Muscle of arm (tissue), 12 donors: Measurements from ENCODE around the gene MAMSTR. TPM values are rescaled to one million over a fixed set of nuclear protein-coding genes. Genes with fewer than 3 reads are reported as not detected.

Experiments
- DNase-seq: peaks from one replicate; pipeline ENCODE4 v3.0.0-alpha.2; 2013
- polyA plus RNA-seq, 12 donors: library from polyadenylated mRNA; unstranded; fragments of 120-200 nt; gene quantifications; one replicate each; pipeline ENCODE4 v1.2.1, GENCODE V29; 2013; ENCODE audit not compliant: insufficient read length in 12 of 12

Gene MAMSTR
- polyA plus RNA-seq, 12 donors: 56.7 to 184 (median 98.5) TPM; not detected in 1

DNA sequence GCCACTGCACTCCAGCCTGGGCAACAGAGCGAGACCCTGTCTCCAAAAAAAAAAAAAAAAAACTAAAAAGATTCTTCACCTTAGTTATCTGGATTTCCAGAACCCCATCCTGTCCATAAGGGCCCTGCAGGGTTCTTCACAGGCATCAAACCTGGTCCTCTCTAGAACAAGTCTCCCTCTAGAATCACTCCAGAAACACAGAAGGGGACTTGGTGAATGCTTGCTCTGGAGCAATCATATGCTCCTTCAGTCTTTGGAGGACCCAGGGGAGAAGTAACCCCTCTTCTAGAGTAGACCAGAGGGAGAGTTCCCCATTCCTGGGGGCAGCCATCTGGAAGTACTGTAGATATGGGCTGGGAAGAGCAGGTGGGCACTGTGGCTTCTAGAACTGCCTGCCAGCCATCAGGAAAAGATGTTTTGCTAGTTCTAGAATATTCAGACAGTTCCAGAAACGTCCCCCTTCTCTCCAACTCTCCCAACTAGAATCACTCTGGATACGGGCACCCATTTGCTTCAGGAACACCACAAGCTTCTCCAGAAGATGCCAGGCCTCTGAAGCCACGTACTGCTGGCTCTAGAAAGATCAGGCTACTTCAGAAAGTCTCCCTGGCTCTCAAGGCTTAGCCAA is 30.2 kb upstream of the MAMSTR start:
- no peak for DNase-seq

DNA sequence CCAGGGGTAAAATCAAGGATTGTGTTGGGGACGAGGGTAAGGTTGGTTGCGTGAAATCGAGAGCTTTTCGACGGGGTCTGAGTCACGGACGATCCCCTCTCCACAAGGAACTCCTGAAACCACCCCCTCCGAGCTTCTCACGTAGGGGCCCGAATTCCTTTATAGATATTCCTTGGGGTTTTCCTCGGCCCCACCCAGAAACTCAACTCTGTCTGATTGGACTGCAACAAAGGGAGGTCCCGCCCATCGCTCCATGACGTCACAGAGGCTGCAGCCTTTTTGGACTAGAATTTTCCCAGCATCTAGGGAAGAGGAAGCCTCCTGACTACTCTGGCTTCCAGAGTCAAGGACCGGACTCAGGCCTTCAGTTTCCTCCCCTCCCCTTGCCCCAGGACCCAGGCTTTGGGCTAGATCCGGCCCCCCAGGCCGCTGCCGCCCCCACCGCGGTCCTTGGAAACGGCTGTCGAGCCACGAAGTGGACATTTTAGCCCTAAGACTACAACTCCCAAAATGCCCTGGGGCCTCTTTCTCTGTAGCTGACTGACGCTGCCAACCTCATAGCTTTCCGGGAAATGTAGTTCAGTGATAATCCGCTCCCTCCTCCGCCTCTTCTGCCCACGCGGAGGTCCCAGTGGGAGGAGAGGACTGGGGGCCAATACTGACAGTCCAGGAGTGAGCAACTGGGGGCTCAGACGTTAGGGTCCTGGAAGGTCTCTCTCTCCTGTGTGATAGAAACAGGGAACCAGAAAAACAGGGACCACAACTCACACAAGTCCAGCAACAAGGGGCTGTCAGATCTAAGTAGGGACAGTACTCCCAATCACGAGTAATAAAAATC is 27.4 kb upstream of the MAMSTR start, which contains the start of gene IZUMO1:
TSS of gene IZUMO1 (minus strand) at position 172 of the 838 bp plus-strand sequence. CDS start 1,050 bp downstream, outside the sequence.
- DNase-seq: peak; percentile 78

DNA sequence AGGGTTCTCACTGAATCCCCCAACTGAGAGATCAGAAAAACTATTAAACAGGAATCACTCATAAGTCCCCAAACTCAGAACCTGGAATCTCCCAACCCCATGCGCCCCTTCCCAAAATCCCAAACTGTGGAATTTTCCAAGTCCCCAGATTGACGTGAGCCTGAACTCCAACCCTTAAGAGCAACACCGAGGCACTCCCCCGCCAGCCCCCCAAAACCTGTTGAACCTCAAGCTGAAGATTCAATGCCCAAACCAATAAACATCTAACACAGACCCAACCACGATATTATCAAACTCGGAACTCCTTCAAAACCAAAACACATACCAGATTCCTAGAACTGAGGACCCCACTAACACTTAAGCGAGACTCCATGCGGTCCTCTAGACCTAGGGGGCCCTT is 26.6 kb upstream of the MAMSTR start:
- no peak for DNase-seq

DNA sequence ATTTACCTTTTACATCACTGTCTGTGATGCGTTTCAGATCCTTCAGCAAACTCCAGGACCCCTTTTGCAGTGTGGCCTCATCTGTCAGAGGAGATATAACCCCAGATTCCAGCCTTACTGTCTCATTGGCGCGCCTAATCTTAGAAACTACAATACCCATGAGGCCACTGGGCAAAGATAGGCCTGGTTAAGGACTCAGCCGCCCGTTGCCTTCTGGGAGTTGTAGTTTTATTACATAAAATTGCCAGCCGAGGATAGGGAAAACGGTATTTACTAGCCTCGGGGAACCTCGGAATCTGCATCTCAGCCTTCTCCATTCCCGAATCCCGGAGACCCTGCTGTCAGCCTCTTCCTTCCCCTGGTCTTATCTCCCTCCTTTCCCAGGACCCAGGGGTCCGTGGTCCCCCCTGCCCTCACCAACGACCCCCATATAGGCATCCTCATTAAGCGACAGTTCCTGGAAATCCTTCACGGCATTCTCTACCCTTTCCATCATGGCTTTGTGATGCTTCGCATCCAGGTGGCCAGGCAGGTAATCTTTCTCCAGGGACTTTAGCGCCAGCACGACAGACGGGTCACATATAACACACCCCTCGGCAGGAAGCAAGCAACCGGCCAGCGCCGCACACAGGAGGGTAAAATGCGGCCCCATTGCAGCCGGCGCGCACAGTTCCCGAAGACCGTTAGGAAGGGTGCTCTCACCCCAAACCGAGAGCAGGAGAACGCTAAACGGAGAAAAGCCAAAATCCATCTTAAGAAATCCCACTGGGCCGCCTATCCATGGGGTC is 25.9 kb upstream of the MAMSTR start:
- peak; percentile 58 for DNase-seq

DNA sequence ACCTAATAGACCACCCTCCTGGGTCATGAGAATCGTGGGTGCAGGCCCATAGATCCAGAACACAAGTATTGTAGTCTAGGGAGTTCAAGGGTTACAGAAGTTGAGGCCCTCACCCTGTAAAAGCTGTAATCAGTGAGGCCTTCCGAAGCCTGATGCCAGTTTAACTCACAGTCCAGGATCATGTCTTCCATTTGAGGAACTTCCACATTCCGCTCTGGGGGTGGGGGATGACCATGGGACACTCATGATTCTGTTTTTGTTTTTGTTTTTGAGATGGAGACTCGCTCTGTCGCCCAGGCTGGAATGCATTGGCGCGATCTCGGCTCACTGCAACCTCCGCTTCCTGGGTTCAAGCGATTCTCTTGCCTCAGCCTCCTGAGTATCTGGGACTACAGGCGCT is 22.6 kb upstream of the MAMSTR start:
- no peak for DNase-seq

DNA sequence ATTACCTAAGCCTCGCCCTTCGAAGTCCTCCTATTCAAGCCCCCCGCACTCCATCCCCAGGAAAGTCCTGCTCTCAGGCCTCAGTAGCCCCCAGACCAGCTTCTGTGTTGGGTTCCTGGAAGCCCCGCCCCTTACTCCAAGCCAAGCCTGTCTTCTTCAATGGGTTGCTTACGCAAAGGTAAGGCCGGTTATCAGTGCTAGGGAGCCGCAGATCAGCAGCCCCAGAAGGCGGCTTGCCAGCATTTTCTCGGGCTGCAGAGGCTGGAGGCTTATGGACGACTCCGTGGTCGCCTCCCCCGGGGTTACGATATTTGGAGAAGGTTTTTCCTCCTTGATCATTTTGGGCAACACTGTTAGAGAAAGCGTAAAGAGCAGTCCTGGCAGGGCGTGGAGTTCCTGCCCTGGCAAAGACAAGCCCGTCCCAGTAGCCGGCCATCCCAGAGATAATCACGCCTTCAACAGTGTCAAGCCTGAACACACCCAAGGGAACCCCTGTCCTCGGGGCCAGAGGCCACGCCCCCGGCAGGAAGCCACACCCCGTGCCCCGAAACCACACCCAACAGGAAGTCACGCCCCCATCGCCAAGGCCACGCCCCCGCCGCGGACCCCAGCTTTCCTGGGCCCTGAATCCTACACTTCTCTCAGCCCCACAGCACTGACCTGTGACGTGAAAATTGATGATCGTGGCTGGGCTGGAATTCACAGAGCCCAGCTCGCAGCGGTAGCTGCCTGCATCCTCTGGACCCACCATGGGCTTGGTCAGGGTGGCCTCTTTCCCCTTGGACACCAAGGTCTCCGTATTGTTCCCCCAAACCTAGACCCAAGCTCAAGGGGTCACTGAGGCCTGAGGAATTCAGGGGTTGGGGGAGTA is 21.8 kb upstream of the MAMSTR start:
- DNase-seq: no peak

DNA sequence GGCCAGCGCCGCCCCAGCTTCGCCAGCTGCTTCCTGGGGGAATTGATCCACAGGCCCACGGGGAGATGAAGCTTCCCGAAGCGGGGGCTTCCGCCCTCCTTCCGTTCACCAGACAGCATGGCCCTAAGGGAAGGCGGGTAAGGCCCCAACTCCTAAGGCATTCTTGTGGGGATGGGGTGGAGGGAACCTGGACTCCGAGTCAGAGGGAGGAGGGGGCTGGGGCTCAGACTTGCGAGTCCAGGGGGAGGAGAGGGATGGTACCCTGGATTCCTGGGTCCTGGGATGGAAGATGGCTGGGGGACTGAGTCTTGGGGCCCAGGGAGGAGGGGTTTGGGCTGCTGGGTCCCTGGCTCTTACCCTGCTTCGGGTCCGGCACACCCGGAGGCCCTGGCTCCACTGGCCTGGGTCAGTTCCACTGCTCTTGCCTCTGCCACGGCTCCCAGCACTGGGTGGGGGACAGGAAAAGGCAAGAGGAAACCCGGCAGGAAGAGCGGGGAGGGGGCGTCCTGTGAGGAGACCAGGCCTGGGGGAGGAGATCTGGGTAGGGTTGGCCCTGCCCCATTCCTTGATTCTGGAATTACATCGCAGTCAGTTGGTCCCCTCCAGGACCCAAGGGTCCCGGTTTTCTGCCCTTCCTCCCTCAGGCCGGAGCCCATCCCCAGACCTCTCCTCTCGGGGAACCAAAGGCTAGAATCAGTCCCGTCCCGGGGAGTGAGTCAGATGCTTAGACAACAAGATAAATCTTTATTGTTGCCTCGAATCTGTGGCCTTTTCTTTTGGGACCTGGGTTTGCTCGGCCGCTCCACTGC is 20.8 kb upstream of the MAMSTR start, which contains the start of gene RASIP1:
TSS of gene RASIP1 (minus strand) at position 447 of the 809 bp plus-strand sequence. CDS start at position 119, 328 bp downstream.
- no peak for DNase-seq

DNA sequence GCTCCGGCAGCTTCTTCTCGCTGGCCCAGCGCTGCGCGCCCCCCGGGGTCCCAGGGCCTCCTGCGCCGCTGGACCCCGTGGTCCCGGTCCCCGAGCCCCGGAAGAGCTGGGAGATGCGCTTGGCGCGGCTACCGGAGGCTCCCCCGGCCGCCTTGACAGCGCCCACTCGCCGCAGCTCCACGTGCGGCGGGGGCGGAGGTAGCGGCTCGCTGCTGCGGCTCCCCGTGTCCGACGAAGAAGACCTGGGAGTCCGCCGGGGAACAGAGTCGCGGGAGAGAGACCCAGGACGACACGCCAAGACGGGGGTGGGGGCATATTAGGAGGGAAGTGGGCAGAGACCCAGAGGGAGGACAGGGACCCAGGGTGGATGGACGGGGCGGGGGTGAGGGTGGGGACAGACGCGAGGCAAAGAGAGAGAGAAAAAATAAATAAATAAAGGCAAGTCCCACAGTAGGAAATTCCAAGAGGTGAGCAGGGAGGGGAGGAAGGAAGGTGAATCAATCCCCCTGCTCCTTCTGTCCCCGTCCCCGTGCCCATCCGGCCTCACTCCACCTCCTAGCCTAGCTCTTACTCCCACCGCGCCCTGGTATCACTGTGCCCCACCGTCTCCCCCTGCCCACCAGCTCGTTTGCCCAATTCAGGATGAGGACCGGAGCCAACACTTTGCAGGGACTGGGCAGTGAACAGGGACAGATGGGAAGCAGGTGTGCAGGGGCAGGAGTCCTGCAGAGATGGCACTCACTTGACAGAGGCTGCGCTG is 20.1 kb upstream of the MAMSTR start:
- peak; percentile 22 for DNase-seq

DNA sequence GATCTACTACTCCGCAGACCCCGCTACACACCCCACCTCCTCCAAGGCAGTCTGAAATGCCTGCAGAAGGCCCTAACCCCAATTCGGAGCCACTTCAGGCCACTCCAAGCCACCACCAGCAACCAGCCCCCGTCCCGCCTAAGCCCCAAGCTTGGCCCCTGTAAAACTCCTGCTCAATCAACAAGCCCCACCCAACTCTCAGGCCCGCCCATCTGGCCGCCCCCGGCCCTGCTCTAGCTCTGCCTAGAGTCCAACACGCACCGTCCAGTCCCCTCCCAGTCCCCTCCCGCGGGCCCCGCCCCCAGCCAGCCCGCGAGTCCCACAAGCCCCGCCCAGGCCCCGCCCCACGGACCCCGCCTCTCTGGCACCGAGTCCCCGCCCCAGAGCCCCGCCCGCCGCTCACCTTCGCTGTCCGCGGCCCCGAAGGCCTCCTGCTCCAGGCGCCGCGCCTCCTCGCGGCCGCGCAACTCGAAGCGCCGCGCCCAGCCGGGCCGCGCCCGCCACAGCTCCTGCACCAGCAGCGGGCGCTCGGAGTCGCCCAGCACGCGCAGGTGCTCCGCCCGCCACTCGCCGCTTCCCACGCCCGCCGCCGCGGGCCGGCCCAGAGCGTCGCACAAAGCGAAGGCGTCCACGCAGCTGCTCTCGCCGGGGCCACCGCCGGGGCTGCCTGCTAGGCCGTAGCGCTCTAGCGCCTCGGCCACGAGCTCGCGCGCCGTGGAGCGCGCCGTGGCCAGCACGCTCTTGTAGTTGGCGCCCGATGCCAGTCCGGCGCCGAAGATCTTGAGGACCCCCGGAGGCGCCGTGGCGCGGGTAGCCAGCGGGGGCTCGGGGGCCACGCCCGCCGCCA is 19.3 kb upstream of the MAMSTR start:
- peak; percentile 86 for DNase-seq

DNA sequence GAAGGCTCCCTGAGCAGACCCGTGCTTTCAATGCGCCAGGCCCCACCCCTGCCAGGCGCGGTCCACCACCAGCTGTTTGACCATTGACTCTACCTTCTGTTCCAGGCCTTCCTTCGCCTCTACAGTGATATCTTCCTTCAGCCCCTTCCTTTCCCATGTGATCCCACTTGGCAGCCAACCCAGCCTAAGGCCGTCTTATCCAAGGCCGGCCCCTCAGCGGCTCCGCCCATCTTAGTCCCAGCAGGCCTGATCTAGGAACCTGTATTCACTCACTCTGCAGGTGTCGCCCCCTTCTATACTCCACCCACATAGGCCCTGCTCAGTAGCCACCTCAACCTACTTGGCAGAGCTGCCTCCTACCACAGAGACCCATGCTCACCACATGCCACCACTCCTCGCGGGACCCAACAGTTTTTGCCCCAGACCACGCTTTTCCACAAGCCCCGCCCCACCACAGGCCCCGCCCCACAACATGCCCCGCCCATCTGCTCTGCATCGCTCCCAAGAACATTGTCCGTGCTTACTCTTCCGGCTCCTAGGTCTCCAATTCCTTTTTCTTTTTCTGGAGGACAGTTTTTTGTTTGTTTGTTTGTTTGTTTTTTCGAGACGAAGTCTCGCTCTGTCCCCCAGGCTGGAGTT is 18.0 kb upstream of the MAMSTR start:
- DNase-seq: peak; percentile 38

DNA sequence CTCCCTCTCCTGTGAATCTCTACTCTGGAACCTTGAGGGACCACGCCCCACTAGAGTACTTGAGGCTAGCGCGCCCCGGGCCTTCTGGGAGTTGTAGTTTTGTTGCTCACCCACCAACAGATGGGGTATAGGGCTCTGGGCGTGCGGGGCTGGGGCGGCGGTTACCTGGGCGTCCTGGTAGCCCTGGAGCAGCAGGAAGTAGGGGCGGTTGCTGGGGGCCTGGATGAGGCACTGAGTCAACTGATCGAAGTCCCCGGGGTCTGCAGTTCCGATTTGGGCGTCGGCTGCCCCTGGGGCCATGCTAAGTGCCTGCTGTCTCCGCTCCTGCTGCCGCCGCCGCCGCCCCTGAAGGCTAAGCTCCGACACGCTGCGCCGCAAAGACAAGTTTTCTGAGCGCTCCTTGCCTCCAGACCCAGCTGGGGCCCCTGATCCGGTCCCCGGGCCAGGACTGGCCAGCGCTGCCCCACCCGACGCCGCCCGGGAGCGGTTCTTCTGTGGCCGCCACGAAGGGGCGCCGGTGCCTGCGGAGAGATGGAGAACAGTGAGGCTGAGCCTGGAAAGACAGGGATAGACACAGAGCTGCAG is 15.6 kb upstream of the MAMSTR start:
- DNase-seq: no peak

DNA sequence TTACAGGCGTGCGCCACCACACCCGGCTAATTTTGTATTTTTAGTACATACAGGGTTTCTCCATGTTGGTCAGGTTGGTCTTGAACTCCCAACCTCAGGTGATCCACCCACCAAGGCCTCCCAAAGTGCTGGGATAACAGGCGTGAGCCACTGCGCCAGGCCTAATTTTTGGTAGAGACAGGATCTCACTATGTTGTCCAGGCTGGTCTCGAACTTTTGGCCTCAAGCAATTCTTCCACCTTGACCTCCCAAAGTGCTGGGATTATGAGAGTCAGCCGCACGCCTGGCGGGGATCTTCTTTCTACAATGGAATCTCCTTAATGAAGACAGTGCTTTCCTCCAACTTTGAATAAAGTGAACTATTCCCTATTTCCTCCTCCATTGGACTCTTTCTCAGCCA is 15.1 kb upstream of the MAMSTR start:
- no peak for DNase-seq

DNA sequence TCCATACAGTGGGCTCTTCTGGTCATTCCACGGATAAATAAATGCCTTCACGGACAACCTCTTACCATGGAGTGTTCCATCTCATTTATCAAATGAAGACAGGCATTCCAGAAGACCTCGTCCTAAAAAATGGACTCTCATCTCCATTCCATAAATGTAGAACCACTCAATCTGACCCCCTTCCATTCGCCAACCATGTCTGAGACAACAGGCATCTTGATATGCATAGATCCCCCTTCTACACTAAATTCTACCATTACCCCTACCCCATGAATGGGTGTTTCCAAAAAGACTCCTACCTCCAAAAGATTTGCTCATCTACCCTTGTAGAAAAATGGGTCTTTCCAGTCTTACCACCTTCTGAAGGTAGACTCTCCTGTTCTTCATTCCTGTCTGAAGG is 11.9 kb upstream of the MAMSTR start:
- no peak for DNase-seq

DNA sequence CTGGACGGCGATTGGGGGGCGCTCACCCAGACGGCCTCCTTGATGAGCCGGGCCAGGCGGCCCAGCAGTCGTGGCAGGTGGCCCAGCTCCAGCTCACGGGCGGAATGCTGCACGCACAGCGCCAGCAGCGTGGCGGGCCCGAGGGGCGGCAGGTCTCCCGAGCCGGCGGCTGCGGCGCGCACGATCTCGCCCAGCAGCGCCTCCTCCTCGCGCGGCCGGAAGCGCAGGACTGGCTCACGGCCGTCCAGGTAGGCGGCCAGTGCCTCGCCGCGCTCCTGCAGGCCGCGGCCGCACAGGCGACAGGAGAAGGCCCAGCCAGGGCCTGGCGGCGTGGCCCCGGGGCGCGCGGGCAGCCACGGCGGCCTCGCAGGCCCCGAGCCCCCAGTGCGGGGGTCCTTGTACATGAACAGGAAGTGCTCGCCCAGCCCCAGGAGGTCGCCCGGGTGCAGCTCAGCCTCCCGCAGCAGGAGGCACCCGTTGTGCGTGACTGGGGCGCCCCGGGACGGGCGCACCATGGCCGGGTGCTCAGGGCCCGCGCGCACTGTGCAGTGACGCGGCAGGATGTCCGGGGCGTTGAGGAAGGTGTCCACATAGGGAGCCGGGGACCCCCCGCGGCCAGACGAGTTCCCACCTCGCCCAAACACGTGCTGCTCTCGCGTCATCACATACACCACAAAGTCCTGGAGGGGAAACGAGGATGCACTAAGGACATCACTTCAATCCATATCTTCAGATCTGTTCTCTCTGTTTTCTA is 9.6 kb upstream of the MAMSTR start:
- no peak for DNase-seq

DNA sequence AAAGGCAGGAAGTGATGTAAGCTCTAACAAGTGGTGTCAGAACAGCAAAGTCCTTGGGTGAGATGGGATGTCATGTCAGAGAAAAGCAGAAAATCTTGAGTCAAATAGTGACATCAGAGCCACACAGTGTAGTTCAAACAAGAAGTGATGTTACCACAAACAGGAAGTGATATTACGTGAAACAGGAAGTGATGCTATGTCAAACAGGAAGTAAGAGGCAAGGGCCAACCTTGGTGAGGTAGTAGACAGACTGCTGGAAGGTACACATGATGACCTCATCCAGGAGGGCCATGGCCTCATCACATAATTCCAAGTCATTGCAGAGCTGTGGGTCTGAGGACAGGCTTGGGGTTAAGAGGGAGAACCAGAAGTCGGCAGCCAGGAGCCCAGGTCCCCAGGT is 7.0 kb upstream of the MAMSTR start:
- no peak for DNase-seq

DNA sequence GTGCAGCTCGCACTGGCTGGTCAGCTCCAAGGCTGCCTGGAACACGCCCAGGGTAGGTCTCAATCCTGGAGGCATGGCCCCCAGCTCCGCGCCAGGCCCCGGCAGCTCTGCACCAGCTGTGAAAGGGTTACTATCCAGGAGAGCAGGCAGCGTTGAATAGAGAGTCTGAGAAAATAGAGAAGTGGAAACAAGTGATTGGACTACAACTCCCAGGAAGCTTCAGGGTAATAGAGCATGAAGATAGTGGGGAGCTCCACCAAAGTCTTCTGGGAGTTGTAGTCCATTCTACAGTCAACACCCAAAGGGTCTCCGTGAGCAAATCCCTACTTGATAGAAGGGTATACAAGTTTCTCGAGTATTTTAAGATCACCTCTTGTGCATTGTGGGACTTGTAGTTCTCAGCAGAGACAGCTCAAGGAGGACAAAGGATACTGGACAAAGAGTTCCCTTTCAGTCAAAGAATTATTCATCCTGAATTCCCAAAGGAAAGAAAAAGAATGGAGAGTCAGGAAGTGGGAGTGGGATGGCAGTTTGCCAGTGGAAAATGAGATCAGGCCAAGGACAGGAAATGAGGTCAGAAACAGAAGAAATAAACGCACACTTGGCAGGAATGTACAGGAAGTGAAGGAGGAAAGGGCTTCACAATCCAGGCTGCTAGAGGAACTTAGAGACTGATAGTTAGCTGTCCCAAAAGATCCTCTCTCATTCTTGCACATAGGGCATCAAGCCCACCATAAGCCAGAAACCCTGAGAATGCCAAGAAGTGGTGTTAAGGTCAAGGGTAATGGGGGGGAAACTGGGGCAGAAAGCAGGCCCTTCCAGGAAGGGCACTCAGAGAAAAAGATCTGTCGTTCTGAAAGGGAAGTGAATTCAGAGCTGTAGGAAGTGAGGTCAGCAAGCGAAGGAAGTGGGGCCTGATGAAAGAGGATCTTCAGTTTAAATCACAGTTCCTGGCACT is 5.5 kb upstream of the MAMSTR start:
- peak; percentile 91 for DNase-seq
